ENCODE measurements around the gene ABCB10. TPM values are rescaled to one million over a fixed set of nuclear protein-coding genes. Genes with fewer than 3 reads are reported as not detected.
A peak's percentile ranks its signal among the peaks of the same experiment; 100 is the strongest.
"Not testable (repeated sequence)": the region's sequence is repeated elsewhere in the genome, so short reads cannot be mapped to it uniquely, and the experiment has no call there.

ABCB10 gene
- total RNA-seq, 1 donor from 2014 or later = 17.3 TPM

GRCh38 chr1:229567109-229567868 lies 8.8 kb upstream of the ABCB10 start:
- peaks cover 3% of the 10 kb centered on the region for H3K4me1 ChIP-seq
- H3K4me3 ChIP-seq = no peak overlapping the region
- DNase-seq (no peak), ATAC-seq (no peak)
- no peaks in the 10 kb centered on the region for H3K27me3 ChIP-seq
- H3K27ac ChIP-seq = no peak overlapping the region
- TF ChIP-seq CTCF (IDR thresholded peaks at IDR 0.05) = no peak
- intact Hi-C loops (cut with DNase I) = no loop called here
- H3K9me3 ChIP-seq = no peaks in the 10 kb centered on the region
- no peaks in the 10 kb centered on the region for H3K36me3 ChIP-seq

GRCh38 chr1:229563701-229564100 lies 5.2 kb upstream of the ABCB10 start:
- H3K27ac ChIP-seq = peak overlapping the region; percentile 32
- peak; percentile 50 for ATAC-seq

GRCh38 chr1:229563241-229563640 lies 4.7 kb upstream of the ABCB10 start:
- no peaks in the 10 kb centered on the region for H3K36me3 ChIP-seq
- H3K27ac ChIP-seq = peak overlapping the region; percentile 15
- no peak for TF ChIP-seq CTCF (IDR thresholded peaks at IDR 0.05)
- no peak for ATAC-seq
- H3K4me1 ChIP-seq = peaks cover 6% of the 10 kb centered on the region
- H3K9me3 ChIP-seq = no peaks in the 10 kb centered on the region
- no peak overlapping the region for H3K4me3 ChIP-seq
- no peak for DNase-seq
- intact Hi-C loops (cut with DNase I) = no loop called here
- H3K27me3 ChIP-seq = no peaks in the 10 kb centered on the region

More at GRCh38 chr1:229563701-229564100, 5.2 kb upstream of the ABCB10 start:
- Histone ChIP-seq H3K36me3 (no peaks in the 10 kb centered on the region), H3K4me3 (peak overlapping the region; percentile 16), H3K4me1 (peaks cover 6% of the 10 kb centered on the region), H3K27me3 (no peaks in the 10 kb centered on the region), H3K9me3 (no peaks in the 10 kb centered on the region)
- intact Hi-C loops (cut with DNase I) = no loop called here
- TF ChIP-seq CTCF (IDR thresholded peaks at IDR 0.05) = no peak
- no peak for DNase-seq

- intact Hi-C loops (cut with DNase I) = no loop called here
- DNase-seq = no peak
- no peak for TF ChIP-seq CTCF (IDR thresholded peaks at IDR 0.05)
- Histone ChIP-seq H3K27ac (peak overlapping the region; percentile 15), H3K9me3 (no peaks in the 10 kb centered on the region), H3K27me3 (no peaks in the 10 kb centered on the region), H3K4me3 (no peak overlapping the region), H3K36me3 (no peaks in the 10 kb centered on the region), H3K4me1 (peaks cover 6% of the 10 kb centered on the region)
- ATAC-seq = no peak
Measured at GRCh38 chr1:229562686-229563085, 4.2 kb upstream of the ABCB10 start.

GRCh38 chr1:229561141-229561540 lies 2.6 kb upstream of the ABCB10 start:
- DNase-seq (no peak), ATAC-seq (no peak)

GRCh38 chr1:229560124-229560523 lies 1.6 kb upstream of the ABCB10 start:
- H3K36me3 ChIP-seq; DNase-seq; intact Hi-C loops (cut with DNase I); H3K4me3 ChIP-seq; H3K9me3 ChIP-seq; ATAC-seq; H3K27me3 ChIP-seq; H3K27ac ChIP-seq: not testable (repeated sequence)
- H3K4me1 ChIP-seq = peaks cover 19% of the 10 kb centered on the region

More at GRCh38 chr1:229561141-229561540, 2.6 kb upstream of the ABCB10 start:
- no peaks in the 10 kb centered on the region for H3K27me3 ChIP-seq
- H3K36me3 ChIP-seq = no peaks in the 10 kb centered on the region
- no peak overlapping the region for H3K4me3 ChIP-seq
- intact Hi-C loops (cut with DNase I) = no loop called here
- no peaks in the 10 kb centered on the region for H3K9me3 ChIP-seq
- TF ChIP-seq CTCF (IDR thresholded peaks at IDR 0.05) = no peak
- H3K27ac ChIP-seq = no peak overlapping the region
- H3K4me1 ChIP-seq = peaks cover 19% of the 10 kb centered on the region

- H3K36me3 ChIP-seq; H3K9me3 ChIP-seq; H3K27me3 ChIP-seq; ATAC-seq; DNase-seq; intact Hi-C loops (cut with DNase I): not testable (repeated sequence)
- peaks cover 19% of the 10 kb centered on the region for H3K4me1 ChIP-seq
- peak overlapping the region; percentile 75 for H3K4me3 ChIP-seq
- H3K27ac ChIP-seq = peak overlapping the region; percentile 86
Measured at GRCh38 chr1:229559336-229559801, 862 bp upstream of the ABCB10 start.

All from upper lobe of right lung (tissue), 1 donor.